SU-DHL-6 (cell line): Measurements from ENCODE around the gene ATP8A1.

Source experiments
- H2AFZ ChIP-seq: fragments of 200-600 bp; sonication (generic); 2 replicates; pipeline ENCODE4 v1.6.1; 2014; ENCODE audit warnings: low read depth, mild to moderate bottlenecking, moderate library complexity, mixed read lengths, antibody characterized with exemption, low read length; ENCODE audit not compliant: severe bottlenecking
- H3F3A ChIP-seq: fragments of 200-600 bp; shearing (Covaris generic); 2 replicates; pipeline ENCODE4 v1.6.0; 2016; ENCODE audit warnings: antibody characterized with exemption, mild to moderate bottlenecking; ENCODE audit not compliant: insufficient read depth
- H3K27ac ChIP-seq: fragments of 200-600 bp; sonication (generic); 2 replicates; pipeline ENCODE4 v1.5.1; 2016; ENCODE audit warnings: low read depth, mild to moderate bottlenecking, low read length, moderate library complexity, mixed read lengths
- H3K27me3 ChIP-seq: fragments of 200-600 bp; sonication (generic), shearing (Covaris generic); 2 replicates; pipeline ENCODE4 v1.6.0; 2014; ENCODE audit warnings: mild to moderate bottlenecking, low read length
- H3K36me3 ChIP-seq: fragments of 200-600 bp; sonication (generic); 2 replicates; pipeline ENCODE4 v1.6.1; 2014; ENCODE audit warnings: mild to moderate bottlenecking, low read length, mixed read lengths
- H3K4me2 ChIP-seq: fragments of 300-600, 200-600 bp; shearing (Covaris generic), sonication (generic); 2 replicates; pipeline ENCODE4 v1.6.0; 2014; ENCODE audit warnings: low read length, low read depth, mild to moderate bottlenecking; ENCODE audit not compliant: poor library complexity, severe bottlenecking
- H3K4me3 ChIP-seq: fragments of 200-600 bp; sonication (generic); 2 replicates; pipeline ENCODE4 v1.5.1; 2014; ENCODE audit warnings: antibody characterized with exemption, low read length, mild to moderate bottlenecking, mixed read lengths; ENCODE audit not compliant: insufficient read depth, poor library complexity, severe bottlenecking
- H3K79me2 ChIP-seq: fragments of 200-600 bp; sonication (generic); 2 replicates; pipeline ENCODE4 v1.6.1; 2014; ENCODE audit warnings: mild to moderate bottlenecking, low read length, moderate library complexity; ENCODE audit not compliant: insufficient read depth
- H3K9ac ChIP-seq: fragments of 200-600 bp; sonication (generic); 2 replicates; pipeline ENCODE4 v1.7.0; 2014; ENCODE audit warnings: mild to moderate bottlenecking, low read length
- H3K9me2 ChIP-seq: fragments of 200-600 bp; sonication (generic); replicated peaks from 2 replicates; pipeline ENCODE4 v1.6.1; 2014; ENCODE audit warnings: low read length; ENCODE audit not compliant: insufficient read depth
- H3K9me3 ChIP-seq: fragments of 200-600 bp; sonication (generic); 2 replicates; pipeline ENCODE4 v1.6.1; 2014; ENCODE audit warnings: low read length, mixed read lengths; ENCODE audit not compliant: insufficient read depth
- H4K20me1 ChIP-seq: fragments of 200-600 bp; sonication (generic); 2 replicates; pipeline ENCODE4 v1.6.1; 2014; ENCODE audit warnings: low read depth, mild to moderate bottlenecking, antibody characterized with exemption, low read length, moderate library complexity, mixed read lengths
- EZH2phosphoT487 ChIP-seq: fragments of 200-600 bp; sonication (generic), shearing (Covaris generic); conservative IDR thresholded peaks from 2 replicates; pipeline ENCODE4 v1.6.1; 2018; ENCODE audit warnings: mild to moderate bottlenecking, antibody characterized with exemption, low read length, moderate library complexity, mixed read lengths
- TF ChIP-seq, protein P1 (sequence below): fragments of 200-600 bp; sonication (generic); IDR thresholded peaks from one replicate; pipeline ENCODE4 v1.5.1; 2017; ENCODE audit warnings: antibody characterized with exemption, mild to moderate bottlenecking, low read length, moderate library complexity; ENCODE audit not compliant: insufficient read depth, poor library complexity, severe bottlenecking

Gene ATP8A1

DNA sequence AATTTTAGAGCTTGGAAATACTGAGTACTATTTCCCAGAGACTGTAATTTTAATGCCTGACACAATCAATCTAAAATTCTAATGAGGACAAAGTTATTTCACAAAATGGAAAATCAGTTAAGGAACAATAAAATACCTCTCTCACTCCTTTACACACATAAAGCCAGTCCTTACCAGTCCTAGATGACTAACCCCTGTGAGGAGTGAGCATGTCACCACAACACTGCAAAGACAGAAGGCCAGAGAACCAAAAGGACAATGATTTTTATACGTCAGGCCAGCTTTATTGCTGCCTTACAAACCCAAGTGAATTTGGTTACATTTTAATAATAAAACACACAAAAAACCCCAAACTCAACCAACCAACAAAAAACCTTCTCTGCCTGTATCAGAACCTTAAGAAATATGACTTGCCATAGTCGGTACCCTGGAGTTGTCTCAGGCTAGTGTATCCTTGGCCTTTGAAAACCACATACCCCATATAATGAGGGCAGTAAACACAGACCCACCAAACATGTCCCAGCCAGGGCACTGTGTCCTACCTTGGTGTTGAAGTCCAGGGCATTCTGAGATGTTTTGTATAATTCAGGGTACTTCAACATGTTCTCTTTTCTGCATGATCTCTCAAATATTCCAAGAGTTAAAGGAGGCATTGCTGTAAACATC, 202.0 kb downstream of the ATP8A1 start:
- Histone ChIP-seq H3K4me2 (no peak overlapping the region), H2AFZ (no peak overlapping the region), H3K9me2 (no peaks in the 10 kb centered on the region), H4K20me1 (no peaks in the 10 kb centered on the region), H3K9me3 (no peaks in the 10 kb centered on the region), H3K27me3 (no peaks in the 10 kb centered on the region), H3K9ac (no peak overlapping the region), H3K36me3 (no peaks in the 10 kb centered on the region), H3F3A (no peaks in the 10 kb centered on the region), H3K79me2 (no peaks in the 10 kb centered on the region), H3K4me3 (no peak overlapping the region), H3K27ac (no peak overlapping the region)
- no peak for TF ChIP-seq EZH2phosphoT487
- TF ChIP-seq, protein P1, sequence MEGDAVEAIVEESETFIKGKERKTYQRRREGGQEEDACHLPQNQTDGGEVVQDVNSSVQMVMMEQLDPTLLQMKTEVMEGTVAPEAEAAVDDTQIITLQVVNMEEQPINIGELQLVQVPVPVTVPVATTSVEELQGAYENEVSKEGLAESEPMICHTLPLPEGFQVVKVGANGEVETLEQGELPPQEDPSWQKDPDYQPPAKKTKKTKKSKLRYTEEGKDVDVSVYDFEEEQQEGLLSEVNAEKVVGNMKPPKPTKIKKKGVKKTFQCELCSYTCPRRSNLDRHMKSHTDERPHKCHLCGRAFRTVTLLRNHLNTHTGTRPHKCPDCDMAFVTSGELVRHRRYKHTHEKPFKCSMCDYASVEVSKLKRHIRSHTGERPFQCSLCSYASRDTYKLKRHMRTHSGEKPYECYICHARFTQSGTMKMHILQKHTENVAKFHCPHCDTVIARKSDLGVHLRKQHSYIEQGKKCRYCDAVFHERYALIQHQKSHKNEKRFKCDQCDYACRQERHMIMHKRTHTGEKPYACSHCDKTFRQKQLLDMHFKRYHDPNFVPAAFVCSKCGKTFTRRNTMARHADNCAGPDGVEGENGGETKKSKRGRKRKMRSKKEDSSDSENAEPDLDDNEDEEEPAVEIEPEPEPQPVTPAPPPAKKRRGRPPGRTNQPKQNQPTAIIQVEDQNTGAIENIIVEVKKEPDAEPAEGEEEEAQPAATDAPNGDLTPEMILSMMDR = no peak

DNA sequence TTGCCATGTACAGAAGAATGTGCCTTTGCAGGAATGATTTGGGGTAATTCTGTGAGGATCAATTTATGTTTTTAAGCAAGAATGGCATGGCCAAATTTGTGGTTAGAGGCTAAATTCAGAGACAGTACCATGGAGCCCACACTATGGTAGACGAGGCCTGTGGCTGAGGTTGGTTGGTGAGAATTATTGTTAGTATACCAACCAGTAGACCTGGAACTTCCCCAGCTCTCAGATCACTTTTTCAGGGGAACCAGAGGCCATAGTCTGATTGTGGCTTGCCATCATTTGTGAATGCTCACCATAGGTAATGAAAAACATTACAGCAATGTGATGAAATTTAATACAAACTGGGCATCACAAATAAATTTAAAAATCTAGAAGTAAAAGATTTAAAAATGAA, 203.3 kb downstream of the ATP8A1 start:
- no peak for TF ChIP-seq EZH2phosphoT487
- TF ChIP-seq, protein P1 = no peak
- Histone ChIP-seq H3K9me2 (no peaks in the 10 kb centered on the region), H3K79me2 (no peaks in the 10 kb centered on the region), H3K4me2 (no peak overlapping the region), H3K27me3 (no peaks in the 10 kb centered on the region), H4K20me1 (no peaks in the 10 kb centered on the region), H3K4me3 (no peak overlapping the region), H3K9ac (no peak overlapping the region), H3K36me3 (no peaks in the 10 kb centered on the region), H2AFZ (no peak overlapping the region), H3K27ac (no peak overlapping the region), H3K9me3 (no peaks in the 10 kb centered on the region), H3F3A (no peaks in the 10 kb centered on the region)

DNA sequence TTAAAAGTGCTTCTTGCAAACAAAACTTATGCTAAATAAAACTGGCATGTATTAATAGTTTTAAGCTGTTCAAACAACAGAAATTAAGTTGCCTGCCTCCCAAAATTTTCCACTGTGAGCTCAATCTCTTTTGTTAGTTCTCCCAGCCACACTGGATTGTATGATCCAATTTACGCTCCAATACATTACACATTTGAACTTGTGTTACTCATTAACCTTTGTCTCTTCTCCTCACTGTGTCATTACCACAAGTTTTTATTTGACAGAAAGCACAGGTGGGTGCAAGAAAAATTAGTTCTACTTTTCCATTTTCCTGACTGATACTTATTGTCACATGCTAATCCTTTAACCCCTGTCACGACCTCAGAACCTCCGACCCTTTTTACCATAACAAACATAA, 204.1 kb downstream of the ATP8A1 start:
- Histone ChIP-seq H3K9ac (no peak overlapping the region), H3K27ac (no peak overlapping the region), H2AFZ (no peak overlapping the region), H3F3A (no peaks in the 10 kb centered on the region), H3K4me2 (no peak overlapping the region), H3K27me3 (no peaks in the 10 kb centered on the region), H3K4me3 (no peak overlapping the region), H3K36me3 (no peaks in the 10 kb centered on the region), H3K79me2 (no peaks in the 10 kb centered on the region), H3K9me2 (no peaks in the 10 kb centered on the region), H4K20me1 (no peaks in the 10 kb centered on the region), H3K9me3 (no peaks in the 10 kb centered on the region)
- TF ChIP-seq, protein P1 = no peak
- TF ChIP-seq EZH2phosphoT487 = no peak
